GF-D8 (cell line): ENCODE measurements around the gene KCNB1.

Source experiments
- DNase-seq: peaks from one replicate; lab custom pipeline; 2025; lab: John Stamatoyannopoulos, UW

Gene KCNB1

GRCh38 chr20:49409302-49409974 is 73.0 kb downstream of the KCNB1 start:
- no peak for DNase-seq

GRCh38 chr20:49408509-49409104 is 73.9 kb downstream of the KCNB1 start:
- DNase-seq: no peak

GRCh38 chr20:49406666-49407065 is 75.8 kb downstream of the KCNB1 start:
- DNase-seq: no peak

GRCh38 chr20:49405696-49406095 is 76.8 kb downstream of the KCNB1 start:
- DNase-seq: no peak

GRCh38 chr20:49405062-49405683 is 77.3 kb downstream of the KCNB1 start:
- DNase-seq: no peak

- no peak for DNase-seq
These were observed 78.0 kb downstream of the KCNB1 start for GRCh38 chr20:49404461-49404860.

- DNase-seq: no peak
These were observed 78.6 kb downstream of the KCNB1 start for GRCh38 chr20:49403911-49404310.

GRCh38 chr20:49403012-49403411 is 79.5 kb downstream of the KCNB1 start:
- no peak for DNase-seq

- no peak for DNase-seq
These were observed 81.6 kb downstream of the KCNB1 start for GRCh38 chr20:49400904-49401303.

- no peak for DNase-seq
These were observed 82.1 kb downstream of the KCNB1 start for GRCh38 chr20:49400410-49400809.

- no peak for DNase-seq
These were observed 83.1 kb downstream of the KCNB1 start for GRCh38 chr20:49399329-49399728.

GRCh38 chr20:49398401-49399144 is 83.9 kb downstream of the KCNB1 start:
- no peak for DNase-seq

GRCh38 chr20:49397525-49397924 is 84.9 kb downstream of the KCNB1 start:
- no peak for DNase-seq

GRCh38 chr20:49396230-49396629 is 86.2 kb downstream of the KCNB1 start:
- DNase-seq: no peak

- no peak for DNase-seq
These were observed 86.8 kb downstream of the KCNB1 start for GRCh38 chr20:49395659-49396058.

- DNase-seq: no peak
These were observed 87.3 kb downstream of the KCNB1 start for GRCh38 chr20:49395183-49395582.

GRCh38 chr20:49394757-49395156 is 87.7 kb downstream of the KCNB1 start:
- DNase-seq: no peak

- no peak for DNase-seq
These were observed 88.2 kb downstream of the KCNB1 start for GRCh38 chr20:49394264-49394663.

GRCh38 chr20:49393803-49394202 is 88.7 kb downstream of the KCNB1 start:
- no peak for DNase-seq

- no peak for DNase-seq
These were observed 89.7 kb downstream of the KCNB1 start for GRCh38 chr20:49392745-49393144.

- DNase-seq: no peak
These were observed 90.8 kb downstream of the KCNB1 start for GRCh38 chr20:49391404-49392245.

GRCh38 chr20:49389854-49390253 is 92.6 kb downstream of the KCNB1 start:
- no peak for DNase-seq
